HG03025 (cell line): ENCODE results near the gene SLC35E2B.
A peak's percentile ranks its signal among the peaks of the same experiment; 100 is the strongest.

Experiments used
- ATAC-seq: cut with Tn5 transposase; IDR thresholded peaks from one replicate; pipeline ENCODE4 v1.9.1; 2021; ENCODE audit warnings: mild to moderate bottlenecking, moderate library complexity; ENCODE audit not compliant: unreplicated experiment, low FRiP score

Gene SLC35E2B

DNA sequence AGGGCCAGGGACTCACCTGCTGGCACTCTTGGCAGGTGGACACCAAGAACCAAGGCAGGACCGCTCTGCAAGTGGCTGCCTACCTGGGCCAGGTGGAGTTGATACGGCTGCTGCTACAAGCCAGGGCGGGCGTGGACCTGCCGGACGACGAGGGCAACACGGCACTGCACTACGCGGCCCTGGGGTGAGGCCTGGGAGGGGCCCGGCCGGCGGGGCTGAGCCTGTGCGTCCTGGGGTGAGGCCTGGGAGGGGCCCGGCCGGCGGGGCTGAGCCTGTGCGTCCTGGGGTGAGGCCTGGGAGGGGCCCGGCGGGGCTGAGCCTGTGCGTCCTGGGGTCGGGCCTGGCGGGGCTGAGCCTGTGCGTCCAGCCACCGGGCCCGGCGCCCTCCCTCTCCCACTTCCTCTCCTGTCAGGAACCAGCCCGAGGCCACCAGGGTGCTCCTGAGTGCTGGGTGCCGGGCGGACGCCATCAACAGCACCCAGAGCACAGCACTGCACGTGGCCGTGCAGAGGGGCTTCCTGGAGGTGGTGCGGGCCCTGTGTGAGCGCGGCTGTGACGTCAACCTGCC lies 65.2 kb downstream of the SLC35E2B start:
- ATAC-seq: no peak

DNA sequence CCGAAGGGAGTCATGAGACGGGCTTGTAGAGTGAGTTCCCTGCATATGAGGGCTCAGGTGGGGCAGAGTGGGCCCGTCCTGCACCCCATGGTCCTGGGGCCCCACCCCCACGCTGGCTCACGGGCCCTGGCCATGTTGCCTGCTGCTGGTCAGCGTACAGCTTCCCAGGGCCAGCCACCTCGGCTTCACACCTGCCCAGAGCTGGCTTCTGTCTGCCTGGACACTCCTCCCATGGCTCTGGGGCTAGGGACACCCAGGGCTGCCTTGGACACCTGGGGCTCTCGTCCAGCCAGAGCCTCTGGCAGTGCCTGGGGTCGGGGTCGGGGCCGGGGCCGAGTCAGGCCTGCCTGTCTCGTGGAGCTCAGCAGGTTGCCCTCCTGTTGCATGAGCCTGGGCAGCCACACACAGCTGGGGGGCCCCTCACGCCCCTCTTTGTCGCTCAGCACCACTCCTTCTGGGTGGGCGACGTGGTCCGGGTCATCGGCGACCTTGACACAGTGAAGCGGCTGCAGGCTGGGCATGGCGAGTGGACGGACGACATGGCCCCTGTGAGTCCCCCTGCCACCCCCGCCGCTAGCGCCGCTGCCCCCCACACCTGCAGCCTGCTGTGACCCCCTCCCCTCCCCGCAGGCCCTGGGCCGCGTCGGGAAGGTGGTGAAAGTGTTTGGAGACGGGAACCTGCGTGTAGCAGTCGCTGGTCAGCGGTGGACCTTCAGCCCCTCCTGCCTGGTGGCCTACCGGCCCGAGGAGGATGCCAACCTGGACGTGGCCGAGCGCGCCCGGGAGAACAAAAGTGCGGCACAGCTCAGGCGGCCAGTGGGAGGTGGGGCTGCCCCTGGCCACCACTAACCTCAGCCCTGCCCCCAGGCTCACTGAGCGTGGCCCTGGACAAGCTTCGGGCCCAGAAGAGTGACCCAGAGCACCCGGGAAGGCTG lies 66.1 kb downstream of the SLC35E2B start:
- ATAC-seq: no peak

DNA sequence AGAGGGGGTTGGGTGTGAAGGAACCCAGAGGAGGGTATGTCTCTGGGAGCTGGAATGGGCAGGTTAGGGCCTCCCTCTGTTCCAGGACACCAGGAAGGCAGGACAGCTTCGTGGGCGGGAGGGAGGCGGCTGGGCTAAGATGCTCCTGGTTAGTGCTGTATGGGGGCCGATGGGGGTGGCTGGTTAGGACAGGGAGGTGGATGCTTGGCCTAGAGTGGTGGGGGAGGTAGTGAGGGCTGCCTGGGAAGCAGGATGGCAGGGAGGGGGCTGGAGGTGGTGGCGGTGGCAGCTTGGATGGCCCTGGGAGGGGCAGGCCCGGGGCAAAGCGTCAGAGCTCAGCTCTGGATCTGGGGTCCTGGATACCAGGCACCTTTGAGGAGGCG lies 66.8 kb downstream of the SLC35E2B start:
- ATAC-seq: no peak

DNA sequence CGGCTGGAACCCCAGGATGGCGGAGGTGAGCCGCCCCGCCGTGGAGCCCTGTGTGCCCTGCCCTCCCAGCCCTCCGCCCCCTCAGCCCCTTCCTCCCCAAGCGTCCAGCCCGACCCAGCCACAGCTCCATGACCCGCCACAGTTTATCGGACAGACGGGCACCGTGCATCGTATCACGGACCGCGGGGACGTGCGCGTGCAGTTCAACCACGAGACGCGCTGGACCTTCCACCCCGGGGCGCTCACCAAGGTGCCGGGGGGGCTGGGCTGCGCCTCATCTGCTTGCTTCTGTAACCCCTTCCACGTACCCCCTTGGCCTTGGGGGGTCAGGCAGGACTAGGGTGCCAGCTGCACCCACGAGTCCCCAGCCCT lies 67.2 kb downstream of the SLC35E2B start:
- no peak for ATAC-seq

DNA sequence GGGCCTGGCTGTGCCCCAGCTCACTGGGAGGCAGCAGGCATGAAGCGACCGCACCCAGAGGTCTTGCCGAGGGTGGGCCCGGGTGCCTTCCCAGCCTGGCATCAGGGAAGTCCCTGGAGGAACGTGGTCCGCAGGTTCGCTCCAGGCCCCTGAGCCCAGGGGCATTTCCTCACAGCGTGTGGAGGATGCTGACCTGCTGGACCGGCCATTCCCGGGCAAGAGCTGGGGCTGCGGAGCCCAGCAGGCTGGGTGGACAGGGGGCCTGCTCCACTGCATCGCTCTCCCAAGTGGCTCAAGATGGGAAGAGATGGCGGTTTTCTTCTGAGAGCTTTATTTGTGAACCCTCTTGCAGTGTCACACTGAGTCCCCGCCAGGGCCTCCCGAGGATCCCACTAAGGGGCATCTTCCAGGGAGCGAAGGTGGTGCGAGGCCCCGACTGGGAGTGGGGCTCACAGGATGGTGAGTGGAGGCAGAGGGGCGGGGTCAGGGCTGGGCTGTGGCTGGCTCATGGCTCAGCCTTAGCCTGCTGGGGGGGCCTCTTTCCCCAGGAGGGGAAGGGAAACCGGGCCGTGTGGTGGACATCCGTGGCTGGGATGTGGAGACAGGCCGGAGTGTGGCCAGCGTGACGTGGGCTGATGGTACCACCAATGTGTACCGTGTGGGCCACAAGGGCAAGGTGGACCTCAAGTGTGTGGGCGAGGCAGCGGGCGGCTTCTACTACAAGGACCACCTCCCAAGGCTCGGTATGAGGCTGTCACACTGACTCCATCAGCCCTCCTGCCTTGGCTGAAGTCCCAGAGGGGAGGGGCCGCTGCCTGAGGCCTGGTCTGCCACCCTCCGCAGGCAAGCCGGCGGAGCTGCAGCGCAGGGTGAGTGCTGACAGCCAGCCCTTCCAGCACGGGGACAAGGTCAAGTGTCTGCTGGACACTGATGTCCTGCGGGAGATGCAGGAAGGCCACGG lies 67.9 kb downstream of the SLC35E2B start:
- no peak for ATAC-seq

DNA sequence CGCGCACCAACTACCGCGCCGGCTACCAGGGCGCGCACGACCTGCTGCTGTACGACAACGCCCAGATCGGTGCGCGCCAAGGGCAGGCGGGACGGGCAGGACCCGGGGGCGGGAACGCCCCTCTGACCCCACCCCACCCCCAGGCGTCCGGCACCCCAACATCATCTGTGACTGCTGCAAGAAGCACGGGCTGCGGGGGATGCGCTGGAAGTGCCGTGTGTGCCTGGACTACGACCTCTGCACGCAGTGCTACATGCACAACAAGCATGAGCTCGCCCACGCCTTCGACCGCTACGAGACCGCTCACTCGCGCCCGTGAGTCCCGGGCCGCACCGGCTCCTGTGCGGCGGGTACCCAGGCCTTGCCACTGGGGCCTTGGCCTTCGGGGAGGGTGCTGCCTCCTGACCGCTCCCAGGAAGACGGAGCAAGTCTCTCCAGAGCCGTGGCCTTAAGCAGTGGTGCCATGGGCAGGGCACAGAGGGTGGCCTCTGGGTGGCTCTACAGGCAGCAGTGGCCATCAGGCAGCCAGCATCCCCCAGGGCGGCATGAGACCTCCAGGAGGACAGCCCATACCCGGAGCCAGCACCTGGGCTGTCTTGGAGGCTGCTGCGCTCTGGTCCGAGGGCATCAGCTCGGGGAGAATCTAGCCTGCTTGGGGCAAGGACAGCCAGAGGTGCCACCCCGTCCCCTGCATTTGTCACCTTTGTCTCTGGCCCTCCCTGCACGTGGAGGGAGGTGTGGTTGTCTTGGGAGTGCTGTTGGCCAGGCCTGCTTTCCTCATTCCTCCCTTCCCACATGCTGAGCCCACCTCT lies 68.8 kb downstream of the SLC35E2B start:
- ATAC-seq: no peak

DNA sequence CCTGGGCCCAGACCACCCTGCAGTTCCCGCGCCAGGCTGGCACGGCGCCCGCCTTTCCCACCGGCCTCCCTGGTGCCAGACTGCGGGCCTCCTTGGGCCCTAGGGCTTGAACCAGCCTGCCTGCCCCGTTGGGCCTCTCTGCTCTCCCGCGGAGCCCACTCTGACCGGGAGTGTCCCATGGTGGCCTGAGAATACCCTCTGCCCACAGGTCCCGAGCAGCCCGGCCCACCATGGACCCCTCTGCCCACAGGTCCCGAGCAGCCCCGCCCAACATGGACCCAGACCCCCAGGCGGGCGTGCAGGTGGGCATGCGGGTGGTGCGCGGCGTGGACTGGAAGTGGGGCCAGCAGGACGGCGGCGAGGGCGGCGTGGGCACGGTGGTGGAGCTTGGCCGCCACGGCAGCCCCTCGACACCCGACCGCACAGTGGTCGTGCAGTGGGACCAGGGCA lies 69.4 kb downstream of the SLC35E2B start:
- no peak for ATAC-seq

DNA sequence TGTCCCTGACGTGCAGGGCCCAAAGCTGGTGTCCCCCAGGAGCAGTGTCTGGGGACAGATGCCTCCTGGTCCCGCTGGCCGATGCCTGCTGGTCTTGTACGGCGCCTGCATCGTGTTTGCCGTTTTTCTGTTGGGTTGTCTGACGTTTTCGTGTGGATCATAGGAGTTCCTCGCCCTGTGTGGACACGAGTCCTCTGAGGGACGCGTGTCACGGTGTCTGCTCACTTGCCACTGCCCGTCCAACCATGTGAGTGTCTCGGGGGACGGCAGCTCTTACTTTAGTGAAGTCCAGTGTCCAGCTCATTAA lies 69.9 kb downstream of the SLC35E2B start:
- ATAC-seq: no peak

DNA sequence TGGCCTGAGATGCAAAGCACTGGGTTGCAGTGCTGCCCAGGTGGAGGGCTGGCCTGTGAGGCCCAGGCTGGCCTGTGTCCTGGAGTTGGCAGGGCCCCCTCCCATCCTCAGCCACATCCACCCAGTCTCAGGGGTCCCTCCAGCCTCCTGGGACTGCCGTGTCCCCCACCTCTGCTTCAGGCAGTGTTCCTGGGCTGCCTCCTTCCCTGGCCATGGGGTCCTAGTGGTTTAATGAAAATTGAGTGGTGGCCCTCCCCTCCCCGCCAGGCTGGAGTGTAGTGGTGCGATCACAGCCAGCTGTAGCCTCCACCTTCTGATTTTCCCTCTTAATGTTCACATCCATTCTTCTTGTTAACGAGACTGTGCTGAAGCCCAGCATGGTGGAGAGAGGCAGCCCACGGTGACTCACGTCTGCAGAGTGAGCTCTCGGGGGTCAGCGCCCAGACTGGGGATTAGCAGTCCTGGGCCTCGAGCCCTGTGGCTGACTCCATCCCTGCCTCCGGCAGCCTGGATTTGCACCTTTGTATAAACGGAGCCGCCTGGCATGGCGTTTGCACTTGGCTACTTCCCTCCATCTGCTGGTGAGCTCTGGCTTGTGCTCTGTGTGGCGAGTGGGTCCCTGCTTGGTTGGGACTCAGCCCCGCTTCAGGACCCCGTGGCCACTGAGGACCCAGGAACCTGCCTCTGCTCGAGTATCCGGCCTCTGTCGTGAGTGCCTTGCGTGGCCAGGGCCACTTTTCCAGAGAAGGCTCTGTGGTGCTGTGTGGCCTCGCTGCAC lies 70.4 kb downstream of the SLC35E2B start:
- no peak for ATAC-seq

DNA sequence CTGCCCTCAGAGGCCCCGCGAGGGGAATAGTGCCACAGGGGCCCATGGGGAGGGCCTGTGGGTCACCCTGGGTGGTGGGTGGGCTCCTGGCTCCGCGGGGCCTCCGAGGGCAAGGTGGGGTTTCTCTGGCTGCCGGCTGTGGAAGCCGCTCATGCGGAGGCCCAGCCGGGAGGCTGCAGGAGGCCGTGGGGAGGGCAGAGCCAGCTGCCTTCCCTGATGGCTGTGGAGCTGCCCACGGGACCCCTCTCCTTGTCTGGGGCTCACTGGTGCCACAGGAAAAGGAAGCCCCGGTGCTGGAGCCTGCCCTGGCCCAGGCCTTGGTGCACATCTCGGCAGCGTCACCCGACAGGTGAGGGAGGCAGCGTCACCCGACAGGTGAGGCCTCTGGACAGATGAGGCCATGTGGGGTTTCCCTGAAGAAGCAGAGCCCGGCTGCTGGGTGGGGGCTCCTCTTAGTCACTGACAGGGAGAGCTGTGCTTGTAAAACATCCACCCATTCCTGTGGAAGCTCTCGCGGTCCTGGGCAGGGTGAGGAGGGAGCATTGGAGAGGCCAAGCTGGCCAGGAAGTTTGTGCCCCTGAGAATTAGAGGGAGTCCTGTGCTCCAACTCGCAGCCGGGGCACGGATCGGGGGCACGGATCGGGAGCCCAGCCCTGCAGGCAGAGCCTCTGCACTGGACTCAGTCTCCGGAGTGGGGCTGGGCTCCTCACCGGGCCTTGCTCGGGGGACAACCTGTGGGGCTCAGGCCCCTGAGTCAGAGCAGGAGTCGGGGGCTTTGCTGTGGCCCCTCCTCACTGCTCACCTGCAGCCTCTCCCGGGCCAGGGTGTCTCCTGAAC lies 71.2 kb downstream of the SLC35E2B start:
- ATAC-seq: no peak

DNA sequence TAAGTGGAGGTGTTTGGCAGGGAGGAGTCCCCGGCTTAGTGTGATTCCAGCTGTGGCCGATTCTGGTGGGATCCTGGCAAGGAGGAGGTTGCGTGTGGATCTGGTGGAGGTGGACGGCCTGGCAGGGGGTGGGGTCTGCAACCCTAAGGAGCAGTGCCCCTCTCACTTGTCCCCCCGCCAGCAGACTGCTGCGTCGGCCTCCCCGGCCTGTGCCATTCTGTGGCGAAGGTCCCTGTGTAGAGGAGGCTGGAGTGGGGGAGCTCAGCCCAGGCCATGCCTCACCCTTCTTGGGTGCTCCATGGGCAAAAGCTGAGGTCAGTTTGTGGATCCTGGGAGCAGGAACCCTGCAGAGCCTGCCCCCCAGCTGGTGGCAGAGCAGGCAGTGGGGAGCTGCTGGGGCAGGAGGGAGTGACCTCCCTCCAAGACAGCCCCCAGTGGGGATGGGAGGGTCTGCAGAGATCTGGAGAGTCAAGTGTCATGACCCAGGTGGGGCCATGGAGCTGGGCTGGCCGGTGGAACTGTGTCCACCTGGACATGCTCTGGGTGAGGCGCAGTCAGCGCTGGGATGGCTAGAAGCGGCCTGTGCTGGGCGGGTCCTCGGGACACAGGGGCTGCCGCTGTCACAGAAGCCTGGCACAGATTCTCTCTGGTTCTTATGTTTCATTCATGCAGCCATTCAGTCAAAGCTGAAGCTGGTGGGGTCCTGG lies 72.0 kb downstream of the SLC35E2B start:
- ATAC-seq: no peak

DNA sequence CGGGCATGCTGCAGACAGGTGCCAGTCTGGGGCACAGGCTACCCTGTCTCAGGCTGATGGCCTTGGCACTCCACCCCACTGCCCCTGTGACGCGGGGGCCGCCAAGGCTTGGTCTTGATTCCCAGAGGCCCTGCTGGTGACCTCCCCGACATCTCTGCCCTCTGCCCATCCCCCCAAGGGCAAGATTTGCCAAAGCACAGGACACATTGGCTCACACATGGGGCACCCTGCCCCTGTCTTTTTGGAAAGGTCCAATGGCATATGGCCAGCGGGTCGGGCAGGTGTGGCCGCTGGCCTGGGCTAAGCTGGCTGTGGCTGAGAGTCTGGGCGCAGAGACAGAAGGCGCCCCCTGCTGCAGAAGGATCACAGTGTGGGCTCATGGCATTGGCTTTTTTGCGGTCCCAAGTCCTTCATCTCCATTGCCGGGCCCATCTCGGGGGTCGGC lies 72.7 kb downstream of the SLC35E2B start:
- ATAC-seq: no peak

DNA sequence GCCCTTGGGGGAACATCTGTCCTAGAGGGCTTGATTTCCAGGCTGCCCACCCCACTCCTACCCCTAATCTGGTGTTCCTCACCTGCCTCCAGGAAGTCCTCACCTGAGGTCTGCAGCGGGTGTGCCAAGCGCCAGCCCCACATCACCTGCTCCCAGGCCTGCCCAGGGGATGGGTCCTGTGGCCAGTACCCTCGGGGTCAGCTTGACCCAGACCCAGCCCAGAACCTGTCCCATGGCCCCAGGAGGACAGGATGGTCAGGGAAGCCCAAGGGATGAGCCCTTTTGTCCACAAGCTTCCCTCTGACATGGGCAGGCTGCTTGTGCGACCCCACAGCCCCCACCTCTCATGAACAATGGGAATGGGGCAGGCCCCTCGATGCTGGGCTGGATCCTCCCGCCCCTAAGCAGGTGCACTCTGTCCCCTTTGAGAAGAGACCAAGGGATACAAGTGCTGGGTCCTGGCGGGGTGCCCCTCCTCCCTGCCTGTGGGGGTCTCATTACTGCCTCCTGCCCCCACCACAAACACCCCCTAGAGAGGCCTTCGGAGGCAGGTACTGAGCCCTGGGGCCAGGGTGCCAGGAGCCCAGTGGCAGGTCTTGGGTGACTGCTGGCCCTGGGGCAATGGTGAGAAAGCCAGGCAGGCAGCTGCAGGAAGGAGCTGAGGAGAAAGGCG lies 74.1 kb downstream of the SLC35E2B start:
- ATAC-seq: no peak

DNA sequence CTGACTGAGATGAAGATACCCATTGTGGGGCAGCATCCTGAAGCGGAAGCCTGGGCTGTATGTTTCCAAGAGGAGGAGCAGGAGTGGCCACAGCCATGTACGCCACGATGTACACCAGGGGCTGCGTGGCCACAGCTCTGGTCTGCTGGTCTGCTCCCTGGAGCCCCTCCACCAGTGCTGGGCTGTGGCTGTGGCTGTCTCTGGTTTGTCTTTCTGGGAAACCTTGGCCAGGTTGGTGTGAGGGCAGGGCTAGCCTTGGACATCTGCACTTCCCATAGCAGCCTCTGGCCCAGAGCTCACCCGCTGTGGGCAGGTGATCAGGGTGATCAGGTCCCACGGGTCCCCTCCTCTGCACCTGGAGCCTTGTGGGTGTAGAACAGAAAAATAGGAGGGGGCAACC lies 74.7 kb downstream of the SLC35E2B start:
- no peak for ATAC-seq

DNA sequence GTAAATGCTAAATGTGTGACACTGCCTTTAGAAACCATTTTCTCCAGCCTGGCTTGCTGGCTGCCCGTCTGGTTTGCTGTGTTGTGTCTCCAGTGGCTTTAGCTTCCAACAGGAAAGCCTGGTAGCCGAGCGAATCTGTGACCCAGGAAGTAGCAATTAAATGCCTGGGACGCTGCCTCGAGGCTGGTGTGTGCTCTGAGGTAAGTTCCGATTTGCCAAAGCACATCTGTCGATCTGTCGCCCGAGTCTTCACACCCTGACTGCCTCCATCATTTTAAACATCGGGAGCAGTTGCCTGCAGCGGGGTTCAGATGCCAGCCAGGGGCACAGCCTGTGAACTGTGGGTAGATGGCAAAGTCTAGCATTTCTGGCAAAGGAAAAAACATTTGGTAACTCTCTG lies 75.1 kb downstream of the SLC35E2B start:
- ATAC-seq: no peak

DNA sequence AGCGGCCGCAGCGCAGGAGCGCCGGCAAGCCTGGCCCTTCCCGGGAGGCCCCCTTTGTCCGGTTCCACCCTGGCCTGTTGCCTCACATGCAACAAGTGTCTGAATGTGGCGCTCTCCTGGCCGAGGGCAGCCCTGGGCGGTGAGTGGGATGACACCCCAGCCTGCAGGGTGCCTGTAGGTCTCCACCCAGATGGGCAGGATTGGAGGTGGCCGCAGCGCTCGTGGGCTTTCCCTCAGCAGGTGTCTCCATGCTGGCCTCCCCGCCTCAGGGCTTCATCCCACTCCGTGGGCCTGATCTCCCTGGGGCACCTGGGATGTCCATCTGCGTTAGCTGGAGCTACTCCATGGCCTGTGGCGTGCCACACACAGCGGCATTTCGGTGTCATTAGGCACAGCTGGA lies 75.8 kb downstream of the SLC35E2B start:
- ATAC-seq: no peak

DNA sequence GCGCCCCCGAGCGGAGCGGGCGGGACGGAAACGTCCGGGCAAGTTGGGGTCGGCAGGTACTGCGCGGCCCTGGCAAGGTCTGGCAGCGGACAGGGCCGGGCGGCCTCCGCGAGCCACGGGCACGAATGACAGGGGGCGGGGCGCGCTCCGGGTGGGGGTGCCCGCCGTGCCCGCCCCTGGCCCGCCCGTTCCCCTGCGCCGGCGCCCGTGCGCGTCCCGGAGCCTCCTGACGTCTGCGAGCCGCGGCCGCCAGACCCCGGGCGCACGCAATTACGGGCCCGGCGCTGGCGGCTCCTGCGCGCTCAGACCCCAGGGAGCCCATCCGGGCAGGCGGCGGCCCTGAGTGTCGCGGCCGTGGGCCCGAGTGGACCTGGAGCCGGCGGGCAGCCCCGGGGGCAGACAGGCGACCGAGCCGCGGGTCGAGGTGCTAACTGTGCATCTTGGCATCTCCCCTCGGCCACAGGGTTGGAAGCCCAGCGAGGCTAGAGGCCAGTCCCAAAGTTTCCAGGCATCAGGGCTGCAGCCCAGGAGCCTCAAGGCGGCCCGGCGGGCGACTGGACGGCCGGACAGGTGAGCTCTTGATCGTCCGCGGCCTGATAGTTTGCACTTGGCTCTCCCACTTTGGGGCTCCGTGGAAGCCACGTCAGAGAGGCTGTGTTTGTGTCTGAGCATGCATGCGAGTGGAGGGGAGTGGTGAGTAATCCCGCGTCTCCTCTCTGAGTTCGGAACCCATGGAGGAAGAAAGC lies 76.4 kb downstream of the SLC35E2B start:
- ATAC-seq: peak; percentile 18
